Smooth muscle cell (in vitro differentiated cells): Measurements from ENCODE around the gene FGF2. TPM values are rescaled to one million over a fixed set of nuclear protein-coding genes. Genes with fewer than 3 reads are reported as not detected.
A peak's percentile ranks its signal among the peaks of the same experiment; 100 is the strongest.

Experiments
- DNase-seq: peaks from one replicate; lab custom pipeline; 2025; ENCODE audit not compliant: unreplicated experiment; lab: John Stamatoyannopoulos, UW
- H2AFZ ChIP-seq: fragments of 200-600 bp; sonication (generic); 2 replicates; pipeline ENCODE4 v1.6.0; 2016; ENCODE audit warnings: antibody characterized with exemption, low read depth, mild to moderate bottlenecking
- H3F3A ChIP-seq: fragments of 200-600 bp; sonication (generic); 2 replicates; pipeline ENCODE4 v1.6.0; 2017; ENCODE audit warnings: antibody characterized with exemption, low read depth
- H3K27ac ChIP-seq: fragments of 200-600 bp; sonication (generic); 2 replicates; pipeline ENCODE4 v1.5.1; 2016; ENCODE audit warnings: low read depth, mild to moderate bottlenecking
- H3K27me3 ChIP-seq: fragments of 200-600 bp; sonication (generic); 2 replicates; pipeline ENCODE4 v1.6.1; 2016; ENCODE audit warnings: low read depth, mild to moderate bottlenecking
- H3K36me3 ChIP-seq: fragments of 200-600 bp; sonication (generic); 2 replicates; pipeline ENCODE4 v1.5.1; 2016; ENCODE audit warnings: low read depth
- H3K4me1 ChIP-seq: fragments of 200-600 bp; sonication (generic); 2 replicates; pipeline ENCODE4 v1.5.1; 2016; ENCODE audit warnings: low read depth
- H3K4me2 ChIP-seq: fragments of 200-600 bp; sonication (generic); 2 replicates; pipeline ENCODE4 v1.6.0; 2016; ENCODE audit warnings: mild to moderate bottlenecking
- H3K4me3 ChIP-seq: fragments of 200-600 bp; sonication (generic); 2 replicates; pipeline ENCODE4 v1.5.1; 2016; ENCODE audit warnings: mild to moderate bottlenecking
- H3K79me2 ChIP-seq: fragments of 200-600 bp; sonication (generic); 2 replicates; pipeline ENCODE4 v1.6.0; 2016; ENCODE audit warnings: low read depth, mild to moderate bottlenecking
- H3K9ac ChIP-seq: fragments of 200-600 bp; sonication (generic); 2 replicates; pipeline ENCODE4 v1.6.0; 2016; ENCODE audit warnings: low read depth
- H3K9me3 ChIP-seq: fragments of 200-600 bp; sonication (generic); replicated peaks from 2 replicates; pipeline ENCODE4 v1.5.1; 2016; ENCODE audit warnings: low read depth
- H4K20me1 ChIP-seq: fragments of 200-600 bp; sonication (generic); 2 replicates; pipeline ENCODE4 v1.6.0; 2016; ENCODE audit warnings: low read depth
- WGBS: methylation state at CpG from one replicate; pipeline ENCODE4 v1.1.7; 2016; ENCODE audit warnings: low lambda C conversion rate; 5-methylcytosine and 5-hydroxymethylcytosine counted together
- polyA plus RNA-seq: library from polyadenylated mRNA; unstranded; fragments of >200 nt; fragmentation: Nextera tagmentation; extraction: Ambion mirVana; gene quantifications from 2 replicates; pipeline ENCODE4 v1.2.1, GENCODE V29; 2016
- total RNA-seq: library from RNA; depleted of rRNA; stranded (reverse); fragments of >200 nt; gene quantifications from 2 replicates; pipeline ENCODE4 v1.2.3, GENCODE V29; 2014
- TF ChIP-seq, protein P1 (sequence below): fragments of 200-600 bp; sonication (generic); IDR thresholded peaks from 2 replicates; pipeline ENCODE4 v1.5.1; 2017; ENCODE audit warnings: borderline replicate concordance, mild to moderate bottlenecking, antibody characterized with exemption; ENCODE audit not compliant: insufficient read depth, poor library complexity, severe bottlenecking

Gene FGF2
- total and polyA plus RNA-seq, 2 experiments from 2014 or later = 11.8 to 18.9 TPM

DNA sequence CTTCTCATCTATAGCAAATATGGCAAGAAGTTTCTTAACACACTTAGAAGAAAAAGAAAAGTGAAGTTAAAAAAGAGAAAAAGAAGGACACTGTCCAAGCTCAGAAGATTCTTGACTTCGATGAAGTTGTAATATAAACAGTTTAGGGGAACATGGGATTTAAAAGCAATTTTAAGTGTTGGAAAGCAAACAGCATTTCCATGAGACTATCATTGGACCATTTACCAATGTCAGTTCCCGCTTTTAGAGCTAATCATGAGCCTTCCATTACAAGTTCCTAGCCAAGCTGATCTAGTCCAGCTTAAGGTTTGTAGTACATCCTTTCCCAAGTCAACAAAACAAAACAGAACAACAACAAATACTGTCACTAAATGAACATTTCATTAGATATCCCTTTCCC lies 45.1 kb upstream of the FGF2 start:
- WGBS = 90% methylated on average over 2 of the region's 2 CpGs
- Histone ChIP-seq H3K4me2 (no peak overlapping the region), H3K4me1 (peaks cover 16% of the 10 kb centered on the region)

DNA sequence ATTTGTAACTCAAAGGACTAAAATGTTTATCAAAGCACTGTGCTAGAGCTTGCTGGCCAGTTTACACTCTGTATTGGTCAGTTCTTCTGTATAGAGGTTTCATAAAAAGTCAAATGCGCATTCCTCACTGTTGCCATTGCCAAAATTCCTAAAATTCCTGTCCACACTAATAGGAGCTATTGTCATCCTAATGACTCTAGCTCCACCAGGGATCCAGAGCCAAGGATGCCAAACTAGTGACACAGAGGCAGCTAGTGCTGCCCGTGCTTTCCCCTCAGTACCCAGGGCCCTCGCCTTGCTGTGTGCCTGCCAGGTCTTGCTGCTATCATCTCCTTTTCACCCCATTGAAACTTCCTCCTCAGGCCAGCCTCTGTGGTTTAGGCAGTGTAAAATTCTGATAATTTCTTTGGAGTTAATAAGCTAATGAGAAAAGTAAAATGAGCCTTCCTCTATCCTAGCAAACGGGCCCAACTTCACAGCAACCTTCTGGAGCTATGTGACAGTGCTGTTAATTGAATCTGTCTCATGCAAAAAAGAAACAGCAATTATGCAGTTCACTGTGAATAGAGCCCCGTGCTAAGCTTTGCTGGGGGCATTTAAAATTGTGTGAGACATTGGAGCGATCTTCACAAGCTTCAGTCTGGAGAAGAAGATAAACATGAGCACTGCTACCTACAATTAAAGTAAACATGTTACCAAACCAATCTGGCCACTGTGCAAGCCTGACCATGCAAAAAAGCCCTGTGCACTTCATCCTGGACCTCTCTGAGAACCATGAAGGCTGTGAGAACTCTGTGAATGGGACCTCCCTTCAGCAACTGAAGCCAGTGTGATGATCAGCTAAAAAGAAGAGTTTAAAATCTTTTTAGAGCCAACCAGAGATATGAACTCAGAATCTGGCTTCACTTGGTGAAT lies 43.1 kb upstream of the FGF2 start:
- Histone ChIP-seq H3K36me3 (no peaks in the 10 kb centered on the region), H3K79me2 (no peaks in the 10 kb centered on the region), H3F3A (no peaks in the 10 kb centered on the region), H3K9ac (peak overlapping the region; percentile 22), H3K27ac (peak overlapping the region; percentile 57), H3K4me3 (no peak overlapping the region), H3K9me3 (no peaks in the 10 kb centered on the region), H3K27me3 (no peaks in the 10 kb centered on the region), H2AFZ (peak overlapping the region; percentile 34), H3K4me2 (peak overlapping the region; percentile 42), H3K4me1 (peaks cover 13% of the 10 kb centered on the region), H4K20me1 (no peaks in the 10 kb centered on the region)
- TF ChIP-seq, protein P1, sequence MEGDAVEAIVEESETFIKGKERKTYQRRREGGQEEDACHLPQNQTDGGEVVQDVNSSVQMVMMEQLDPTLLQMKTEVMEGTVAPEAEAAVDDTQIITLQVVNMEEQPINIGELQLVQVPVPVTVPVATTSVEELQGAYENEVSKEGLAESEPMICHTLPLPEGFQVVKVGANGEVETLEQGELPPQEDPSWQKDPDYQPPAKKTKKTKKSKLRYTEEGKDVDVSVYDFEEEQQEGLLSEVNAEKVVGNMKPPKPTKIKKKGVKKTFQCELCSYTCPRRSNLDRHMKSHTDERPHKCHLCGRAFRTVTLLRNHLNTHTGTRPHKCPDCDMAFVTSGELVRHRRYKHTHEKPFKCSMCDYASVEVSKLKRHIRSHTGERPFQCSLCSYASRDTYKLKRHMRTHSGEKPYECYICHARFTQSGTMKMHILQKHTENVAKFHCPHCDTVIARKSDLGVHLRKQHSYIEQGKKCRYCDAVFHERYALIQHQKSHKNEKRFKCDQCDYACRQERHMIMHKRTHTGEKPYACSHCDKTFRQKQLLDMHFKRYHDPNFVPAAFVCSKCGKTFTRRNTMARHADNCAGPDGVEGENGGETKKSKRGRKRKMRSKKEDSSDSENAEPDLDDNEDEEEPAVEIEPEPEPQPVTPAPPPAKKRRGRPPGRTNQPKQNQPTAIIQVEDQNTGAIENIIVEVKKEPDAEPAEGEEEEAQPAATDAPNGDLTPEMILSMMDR = no peak
- 10% methylated on average over 6 of the region's 6 CpGs for WGBS
- DNase-seq = no peak

More for the DNA sequence above, 45.1 kb upstream of the FGF2 start:
- TF ChIP-seq, protein P1 = no peak
- H3F3A ChIP-seq = no peaks in the 10 kb centered on the region
- no peaks in the 10 kb centered on the region for H3K9me3 ChIP-seq
- H3K9ac ChIP-seq = no peak overlapping the region
- H2AFZ ChIP-seq = no peak overlapping the region
- no peaks in the 10 kb centered on the region for H3K36me3 ChIP-seq
- no peaks in the 10 kb centered on the region for H3K79me2 ChIP-seq
- no peak overlapping the region for H3K27ac ChIP-seq
- no peaks in the 10 kb centered on the region for H4K20me1 ChIP-seq
- H3K4me3 ChIP-seq = no peak overlapping the region
- no peak for DNase-seq
- H3K27me3 ChIP-seq = no peaks in the 10 kb centered on the region

DNA sequence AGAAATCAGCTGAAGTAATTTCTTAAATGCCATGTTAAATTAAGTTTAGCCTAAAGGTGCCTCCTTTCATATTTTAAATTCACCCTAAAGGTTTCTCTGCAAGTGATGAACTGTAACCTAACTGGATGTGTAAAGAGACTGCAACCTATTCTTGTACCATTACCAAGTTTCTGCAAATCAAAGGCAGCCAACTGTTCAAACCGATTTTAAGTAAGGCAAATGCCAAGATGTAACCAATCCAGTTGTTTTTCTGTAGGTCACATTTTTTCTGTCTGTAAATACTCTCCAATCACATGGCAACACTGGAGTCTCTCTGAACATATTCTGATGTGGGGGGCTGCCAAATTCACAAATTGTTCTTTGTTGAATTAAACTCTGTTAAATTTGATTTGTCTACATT lies 42.4 kb upstream of the FGF2 start:
- H3F3A ChIP-seq = no peaks in the 10 kb centered on the region
- no peaks in the 10 kb centered on the region for H3K79me2 ChIP-seq
- H2AFZ ChIP-seq = peak overlapping the region; percentile 34
- TF ChIP-seq, protein P1 = no peak
- H4K20me1 ChIP-seq = no peaks in the 10 kb centered on the region
- WGBS = 11% methylated on average over 1 of the region's 1 CpG
- no peak for DNase-seq
- H3K4me2 ChIP-seq = no peak overlapping the region
- no peaks in the 10 kb centered on the region for H3K9me3 ChIP-seq
- H3K4me3 ChIP-seq = no peak overlapping the region
- H3K9ac ChIP-seq = peak overlapping the region; percentile 22
- H3K27me3 ChIP-seq = no peaks in the 10 kb centered on the region
- no peaks in the 10 kb centered on the region for H3K36me3 ChIP-seq
- H3K4me1 ChIP-seq = peaks cover 13% of the 10 kb centered on the region
- peak overlapping the region; percentile 57 for H3K27ac ChIP-seq
